T-helper 2 cell treated with Interferon-gamma antibody and Interleukin-4, amounts not matched to agents 5 μg/mL and 100 μg/mL, for 36 hours (primary cell): ENCODE measurements around the gene ATF7IP.

ENCODE experiments used
- DNase-seq: peaks from one replicate; pipeline ENCODE4 v3.0.0; 2021; ENCODE audit warnings: low spot score
- H3K27ac Mint-ChIP-seq: one replicate; pipeline ENCODE4 v1.8.0; 2021; ENCODE audit warnings: mild to moderate bottlenecking, mixed read lengths
- H3K27me3 Mint-ChIP-seq: one replicate; pipeline ENCODE4 v1.8.0; 2021; ENCODE audit warnings: low read depth, mixed read lengths
- H3K36me3 Mint-ChIP-seq: one replicate; pipeline ENCODE4 v1.8.0; 2021; ENCODE audit warnings: low read depth, mixed read lengths
- H3K4me1 Mint-ChIP-seq: one replicate; pipeline ENCODE4 v1.8.0; 2021; ENCODE audit warnings: low read depth, mixed read lengths
- H3K4me3 Mint-ChIP-seq: one replicate; pipeline ENCODE4 v1.8.0; 2022; ENCODE audit warnings: mild to moderate bottlenecking, moderate library complexity, mixed read lengths
- H3K9me3 Mint-ChIP-seq: one replicate; pipeline ENCODE4 v1.8.0; 2021; ENCODE audit warnings: mixed read lengths

Gene ATF7IP

DNA sequence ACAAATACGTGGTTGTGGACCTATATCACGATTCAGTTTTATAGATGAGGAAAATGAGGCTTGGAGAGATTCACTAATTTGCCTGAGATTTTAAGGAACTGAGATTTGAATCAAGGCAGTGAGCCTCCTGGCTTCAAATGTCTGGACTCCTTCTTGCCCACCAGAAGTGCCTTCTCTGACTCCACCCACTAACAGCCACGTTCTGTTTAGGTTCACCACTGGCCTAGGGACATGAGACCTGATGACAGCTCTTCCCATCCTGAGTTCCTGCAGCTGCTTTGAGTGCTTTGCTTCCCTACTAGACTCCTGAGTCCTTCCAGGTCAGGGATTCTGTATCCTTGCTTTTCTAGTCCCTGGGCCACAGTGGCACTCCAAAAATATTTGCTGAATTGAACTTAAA is 145.1 kb downstream of the ATF7IP start:
- Mint-ChIP-seq H3K27me3 (no peaks in the 10 kb centered on the region), H3K4me3 (no peak overlapping the region), H3K9me3 (no peaks in the 10 kb centered on the region), H3K27ac (no peak overlapping the region), H3K36me3 (no peaks in the 10 kb centered on the region), H3K4me1 (no peaks in the 10 kb centered on the region)
- no peak for DNase-seq

DNA sequence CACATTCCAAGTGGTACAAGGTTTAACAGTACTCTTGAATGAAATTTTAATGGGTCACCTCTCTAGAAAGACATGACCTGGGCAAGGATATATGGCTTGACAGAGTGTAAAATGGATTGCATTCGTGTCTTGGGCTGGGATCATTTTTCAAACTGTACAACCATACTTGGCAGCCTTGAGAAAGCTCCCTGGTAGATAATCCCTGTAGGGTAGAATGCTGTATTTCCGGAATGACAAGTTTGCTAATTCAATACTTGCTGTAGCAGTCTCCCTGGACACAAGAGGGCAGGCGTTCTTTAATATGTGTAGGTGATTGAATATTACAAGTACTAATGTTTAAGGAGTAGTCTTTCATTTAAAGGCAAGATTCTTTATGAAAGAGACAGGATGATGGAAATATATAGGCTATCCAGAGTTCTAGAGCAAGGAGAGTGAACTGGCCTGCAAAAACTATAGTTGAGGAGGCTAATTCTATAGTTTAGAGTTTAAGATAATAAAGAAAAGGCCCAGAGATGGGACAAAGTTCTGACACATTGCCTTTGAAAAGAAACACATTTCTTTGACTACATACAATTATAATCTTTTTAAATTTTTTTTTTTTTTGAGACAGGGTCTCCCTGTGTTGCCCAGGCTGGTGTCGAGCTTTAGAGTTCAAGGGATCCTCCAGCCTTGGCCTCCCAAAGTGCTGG is 148.8 kb downstream of the ATF7IP start:
- H3K9me3 Mint-ChIP-seq, result no peaks in the 10 kb centered on the region
- no peaks in the 10 kb centered on the region for H3K27me3 Mint-ChIP-seq
- H3K4me3 Mint-ChIP-seq, result no peak overlapping the region
- DNase-seq, result no peak
- no peak overlapping the region for H3K27ac Mint-ChIP-seq
- H3K36me3 Mint-ChIP-seq, result no peaks in the 10 kb centered on the region
- no peaks in the 10 kb centered on the region for H3K4me1 Mint-ChIP-seq

DNA sequence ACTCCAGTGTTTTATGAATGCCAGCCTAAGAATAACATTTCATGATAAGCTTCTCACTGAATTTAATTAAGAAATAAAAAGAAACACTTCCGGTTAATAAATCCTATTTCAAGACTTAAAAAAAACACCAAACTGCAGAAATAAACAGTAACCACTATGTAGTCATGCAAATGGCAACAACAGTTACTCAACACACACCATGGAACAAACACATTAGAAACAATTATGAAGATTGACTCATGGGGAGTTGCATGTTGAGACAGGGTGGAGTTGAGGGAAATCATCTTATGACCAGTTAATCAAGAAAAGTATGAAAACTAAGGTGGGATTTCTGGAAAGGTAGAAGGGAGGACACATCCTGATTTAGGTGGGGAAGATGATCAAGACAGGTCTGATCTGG is 149.5 kb downstream of the ATF7IP start:
- Mint-ChIP-seq H3K27me3 (no peaks in the 10 kb centered on the region), H3K9me3 (peaks cover 4% of the 10 kb centered on the region), H3K36me3 (no peaks in the 10 kb centered on the region), H3K4me3 (no peak overlapping the region), H3K4me1 (no peaks in the 10 kb centered on the region), H3K27ac (no peak overlapping the region)
- no peak for DNase-seq

DNA sequence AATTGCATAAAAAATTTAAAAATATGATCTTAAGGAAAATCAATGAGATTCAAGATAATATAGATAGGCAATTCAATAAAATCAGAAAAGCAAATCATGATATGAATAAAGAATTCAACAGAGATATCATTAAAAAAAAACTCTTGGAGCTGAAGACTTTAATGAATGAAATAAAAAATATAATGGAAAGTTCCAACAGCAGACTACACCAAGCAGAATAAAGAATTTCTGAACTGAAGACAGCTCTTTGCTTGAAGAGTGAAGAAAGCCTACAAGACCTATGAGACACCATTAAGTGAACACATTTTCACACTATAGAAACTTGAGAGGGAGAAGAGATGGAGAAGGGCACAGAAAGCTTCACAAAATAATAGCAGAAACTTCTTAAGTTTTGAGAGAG is 156.3 kb downstream of the ATF7IP start:
- H3K4me3 Mint-ChIP-seq, result no peak overlapping the region
- no peaks in the 10 kb centered on the region for H3K36me3 Mint-ChIP-seq
- peaks cover 43% of the 10 kb centered on the region for H3K9me3 Mint-ChIP-seq
- no peak for DNase-seq
- H3K27me3 Mint-ChIP-seq, result no peaks in the 10 kb centered on the region
- no peaks in the 10 kb centered on the region for H3K4me1 Mint-ChIP-seq
- no peak overlapping the region for H3K27ac Mint-ChIP-seq

DNA sequence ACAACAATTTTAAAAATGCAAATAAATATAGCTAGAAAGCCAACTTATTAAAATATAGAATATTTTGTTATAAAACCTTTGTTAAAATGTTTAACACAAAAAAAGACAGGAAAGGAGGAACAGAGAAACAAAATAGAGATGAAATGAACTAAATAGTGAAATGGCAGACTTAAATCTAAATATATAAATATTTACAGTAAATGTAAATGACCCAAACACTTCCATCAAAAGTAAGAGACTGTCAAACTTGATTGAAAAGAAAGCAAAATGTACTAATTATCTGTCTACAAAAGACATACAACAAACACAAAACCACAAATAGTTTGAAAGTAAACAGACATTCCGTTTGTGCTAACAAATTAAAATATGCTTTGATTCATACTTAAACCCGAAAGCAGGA is 160.5 kb downstream of the ATF7IP start:
- no peak for DNase-seq
- peaks cover 34% of the 10 kb centered on the region for H3K9me3 Mint-ChIP-seq
- H3K4me3 Mint-ChIP-seq, result no peak overlapping the region
- H3K36me3 Mint-ChIP-seq, result no peaks in the 10 kb centered on the region
- no peaks in the 10 kb centered on the region for H3K4me1 Mint-ChIP-seq
- H3K27ac Mint-ChIP-seq, result no peak overlapping the region
- H3K27me3 Mint-ChIP-seq, result peaks cover 8% of the 10 kb centered on the region

DNA sequence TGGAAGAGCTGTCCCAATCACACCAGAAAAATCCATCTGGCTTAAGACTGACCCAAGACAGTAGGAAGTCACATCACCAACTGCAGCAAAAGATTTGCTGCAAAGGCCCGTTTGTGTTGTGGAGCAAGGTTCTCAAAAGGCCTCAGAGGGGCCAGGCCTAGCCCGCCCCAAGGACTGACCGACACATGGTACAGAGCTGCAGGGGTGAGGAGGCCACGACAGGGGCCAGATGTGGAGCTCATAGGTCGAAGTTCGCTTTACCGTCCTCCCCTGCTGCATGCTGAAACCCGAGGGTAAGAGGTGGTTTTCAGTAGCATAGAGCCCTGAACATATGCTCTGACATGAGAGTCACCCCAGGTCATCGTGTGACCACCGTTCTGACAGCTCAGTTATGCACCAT is 166.7 kb downstream of the ATF7IP start:
- Mint-ChIP-seq H3K4me1 (no peaks in the 10 kb centered on the region), H3K9me3 (no peaks in the 10 kb centered on the region), H3K27me3 (peaks cover 5% of the 10 kb centered on the region), H3K4me3 (no peak overlapping the region), H3K27ac (no peak overlapping the region), H3K36me3 (no peaks in the 10 kb centered on the region)
- no peak for DNase-seq

DNA sequence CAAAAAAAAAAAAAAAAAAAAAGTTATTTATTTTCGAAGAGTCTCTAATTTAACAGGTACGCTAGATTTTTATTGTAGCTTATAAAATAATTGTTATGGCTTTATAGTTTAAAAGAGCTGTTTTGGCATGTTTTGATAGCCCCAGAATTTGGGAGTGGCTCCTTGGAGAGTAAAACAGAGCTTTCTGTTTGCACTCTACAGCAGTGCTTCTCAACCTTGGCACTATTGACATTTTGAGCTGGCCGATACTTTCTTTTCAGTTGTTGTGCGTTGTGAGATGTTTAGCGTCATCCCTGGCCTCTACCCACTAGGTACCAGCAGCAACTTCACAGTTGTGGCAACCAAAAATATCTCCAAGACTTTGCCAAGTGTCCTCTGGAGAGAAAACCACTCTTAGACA is 171.6 kb downstream of the ATF7IP start:
- H3K9me3 Mint-ChIP-seq, result no peaks in the 10 kb centered on the region
- DNase-seq, result no peak
- H3K36me3 Mint-ChIP-seq, result no peaks in the 10 kb centered on the region
- no peak overlapping the region for H3K27ac Mint-ChIP-seq
- no peaks in the 10 kb centered on the region for H3K4me1 Mint-ChIP-seq
- no peak overlapping the region for H3K4me3 Mint-ChIP-seq
- H3K27me3 Mint-ChIP-seq, result peaks cover 3% of the 10 kb centered on the region

DNA sequence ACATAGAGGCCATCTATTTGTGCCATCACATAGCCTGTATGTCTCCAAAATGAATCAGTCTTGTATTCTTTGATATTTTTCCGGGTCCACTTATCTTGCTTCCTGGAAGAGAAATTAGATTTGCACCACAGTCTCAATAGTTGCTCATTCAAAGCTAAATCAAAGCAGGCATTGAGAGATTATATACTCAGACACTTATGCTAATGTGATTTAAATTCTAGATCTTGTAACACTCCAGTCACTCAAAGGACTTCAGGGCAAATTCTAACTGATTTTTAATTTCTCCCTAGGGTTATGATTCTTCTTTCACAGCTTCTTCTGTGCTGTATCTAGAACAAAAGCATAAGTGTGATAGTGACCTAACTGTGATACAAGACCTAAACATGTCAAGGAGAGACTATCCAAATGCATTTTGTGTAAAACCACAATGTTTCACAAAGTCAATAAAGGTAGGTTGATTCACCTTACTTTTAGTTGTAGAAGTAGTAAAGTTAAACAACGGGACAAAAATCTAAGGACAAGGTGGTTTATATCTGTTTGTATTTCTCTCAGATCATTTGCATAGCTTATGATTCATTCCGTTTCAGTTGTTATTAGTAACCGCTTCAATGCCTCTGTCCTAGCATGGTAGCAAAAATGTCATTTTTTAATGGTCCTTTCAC is 175.4 kb downstream of the ATF7IP start:
- H3K36me3 Mint-ChIP-seq, result no peaks in the 10 kb centered on the region
- no peak for DNase-seq
- peaks cover 6% of the 10 kb centered on the region for H3K27me3 Mint-ChIP-seq
- H3K4me3 Mint-ChIP-seq, result no peak overlapping the region
- no peaks in the 10 kb centered on the region for H3K9me3 Mint-ChIP-seq
- H3K27ac Mint-ChIP-seq, result no peak overlapping the region
- no peaks in the 10 kb centered on the region for H3K4me1 Mint-ChIP-seq

DNA sequence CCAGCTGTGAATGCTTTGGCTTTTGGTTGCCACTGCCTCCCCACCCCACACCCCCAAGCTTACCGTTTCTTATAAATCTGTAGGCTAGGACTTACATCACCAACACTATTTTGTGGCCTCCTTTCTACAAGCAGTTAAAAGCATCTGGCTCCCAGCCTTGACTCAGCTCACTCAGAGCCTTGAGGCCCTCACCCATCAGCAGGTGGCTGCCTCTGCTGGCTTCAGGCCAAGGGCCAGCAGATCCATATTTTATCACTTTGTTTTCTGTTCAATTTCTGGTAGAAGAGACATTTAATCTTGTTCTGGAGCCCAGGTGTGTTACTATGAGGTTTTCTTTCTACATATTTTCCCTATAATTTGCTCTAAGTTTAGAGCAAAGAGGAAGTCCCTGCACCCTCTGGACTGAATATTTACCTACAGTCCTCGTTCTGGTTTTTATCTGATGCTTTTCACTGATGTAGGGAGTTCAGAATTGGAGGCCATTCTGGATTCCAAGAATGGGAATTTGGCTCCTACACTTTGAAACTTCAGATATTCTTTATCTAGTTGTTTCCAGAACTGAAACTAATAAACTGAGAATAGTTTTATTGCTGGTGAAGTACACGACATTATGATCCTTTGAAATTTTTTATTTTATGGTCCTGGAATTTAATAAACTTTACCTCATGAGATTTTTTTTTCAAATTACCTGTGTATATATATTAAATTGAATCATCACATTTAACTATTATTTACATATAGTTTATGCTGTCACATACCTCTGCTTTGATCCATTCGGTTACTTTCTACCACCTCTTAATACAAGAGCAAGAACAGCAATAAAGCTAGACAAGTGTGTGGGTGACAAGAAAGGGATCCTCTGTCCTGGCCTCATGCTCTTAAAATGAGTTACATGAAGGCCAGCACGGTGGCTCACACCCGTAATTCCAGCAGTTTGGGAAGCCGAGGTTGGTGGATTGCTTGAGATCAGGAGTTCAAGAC is 180.0 kb downstream of the ATF7IP start:
- Mint-ChIP-seq H3K36me3 (no peaks in the 10 kb centered on the region), H3K27me3 (peaks cover 9% of the 10 kb centered on the region), H3K9me3 (no peaks in the 10 kb centered on the region), H3K27ac (no peak overlapping the region), H3K4me3 (no peak overlapping the region), H3K4me1 (no peaks in the 10 kb centered on the region)
- no peak for DNase-seq

DNA sequence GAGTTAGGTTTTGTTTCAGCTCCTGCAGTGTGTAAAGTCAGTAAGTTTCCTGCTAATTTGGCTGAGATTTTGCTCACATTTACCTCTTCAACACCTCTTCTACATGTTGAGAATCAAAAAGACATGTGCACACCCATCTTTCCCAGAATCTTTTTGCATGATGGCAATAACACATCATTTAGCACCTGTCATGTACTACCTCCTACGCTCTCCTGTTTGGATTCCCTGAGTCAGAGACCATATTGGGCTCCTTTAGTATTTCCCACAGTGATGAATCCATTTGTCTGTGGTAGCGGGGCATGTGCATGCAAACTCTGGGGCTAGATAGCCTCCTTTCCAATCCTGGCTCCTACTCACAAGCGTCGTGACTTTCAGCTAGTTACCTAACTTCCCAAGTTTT is 182.1 kb downstream of the ATF7IP start:
- peaks cover 7% of the 10 kb centered on the region for H3K27me3 Mint-ChIP-seq
- H3K4me1 Mint-ChIP-seq, result no peaks in the 10 kb centered on the region
- no peaks in the 10 kb centered on the region for H3K36me3 Mint-ChIP-seq
- no peak for DNase-seq
- H3K4me3 Mint-ChIP-seq, result no peak overlapping the region
- no peaks in the 10 kb centered on the region for H3K9me3 Mint-ChIP-seq
- H3K27ac Mint-ChIP-seq, result no peak overlapping the region

DNA sequence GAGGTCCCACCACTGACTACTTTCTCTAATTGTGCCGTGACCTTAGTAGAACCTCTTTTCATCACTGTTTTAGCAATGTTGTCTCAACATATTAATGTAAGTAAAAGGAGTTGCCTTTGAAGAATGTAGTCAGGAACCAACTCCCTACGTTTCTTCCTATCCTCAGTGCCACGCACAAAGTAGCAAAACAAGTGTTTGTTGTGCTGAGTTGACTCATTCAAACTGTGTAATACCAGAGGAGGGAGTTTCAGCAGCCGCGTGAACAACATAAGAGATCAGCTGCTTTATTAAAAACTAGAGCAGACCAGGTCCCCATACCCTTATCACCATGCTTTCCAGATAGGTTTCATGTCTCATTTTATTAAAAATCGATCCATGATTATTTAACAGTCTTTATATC is 183.1 kb downstream of the ATF7IP start:
- H3K4me3 Mint-ChIP-seq, result no peak overlapping the region
- H3K27ac Mint-ChIP-seq, result no peak overlapping the region
- H3K27me3 Mint-ChIP-seq, result peaks cover 7% of the 10 kb centered on the region
- H3K9me3 Mint-ChIP-seq, result no peaks in the 10 kb centered on the region
- no peaks in the 10 kb centered on the region for H3K4me1 Mint-ChIP-seq
- no peaks in the 10 kb centered on the region for H3K36me3 Mint-ChIP-seq
- no peak for DNase-seq
